HTERT RPE-1 (cell line): ENCODE data around the gene GPR37.

Source experiments
- in situ Hi-C: fragments of 300-500 bp; cut with MboI; formaldehyde crosslinking; loops from 4 replicates; pipeline ENCODE4 v1.14.3; 2020; ENCODE audit warnings: low sequenced_read_pairs

Gene GPR37

DNA sequence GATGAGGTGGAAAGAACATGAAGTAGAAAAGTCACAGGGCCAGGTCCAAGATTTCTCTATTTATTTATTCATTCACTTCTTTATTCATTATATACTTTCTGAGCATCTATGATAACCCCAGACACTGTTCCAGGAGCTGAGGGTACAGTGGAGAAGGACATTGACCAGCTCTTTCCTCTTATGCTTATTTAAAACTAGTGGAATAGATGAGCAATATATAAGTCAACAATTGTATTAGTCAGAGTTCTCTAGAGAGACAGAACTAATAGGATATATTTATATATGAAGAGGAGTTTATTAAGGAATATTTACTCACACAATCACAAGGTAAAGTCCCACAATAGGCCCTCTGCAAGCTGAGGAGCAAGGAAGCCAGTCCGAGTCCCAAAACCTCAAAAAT, 15.0 kb upstream of the GPR37 start:
- in situ Hi-C loops: no loop called here

DNA sequence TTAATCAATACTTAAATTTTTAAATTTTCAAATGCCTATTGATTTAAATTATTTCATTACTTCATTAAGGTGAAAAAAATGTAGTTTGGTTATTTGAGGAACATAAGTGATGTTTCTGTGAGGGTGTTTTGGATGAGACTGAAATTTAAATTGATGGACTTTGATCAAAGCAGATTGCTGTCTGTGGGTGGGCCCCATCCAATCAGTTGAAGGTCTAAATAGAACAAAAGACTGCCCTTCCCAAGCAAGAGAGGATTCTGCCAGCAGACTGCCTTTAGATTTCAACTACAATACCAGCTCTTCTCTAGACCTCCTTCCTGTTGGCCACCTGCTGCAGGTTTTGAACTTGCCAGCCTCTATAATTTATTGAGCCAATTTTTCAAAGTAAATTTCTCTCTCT, 14.5 kb upstream of the GPR37 start:
- in situ Hi-C loops: no loop called here

DNA sequence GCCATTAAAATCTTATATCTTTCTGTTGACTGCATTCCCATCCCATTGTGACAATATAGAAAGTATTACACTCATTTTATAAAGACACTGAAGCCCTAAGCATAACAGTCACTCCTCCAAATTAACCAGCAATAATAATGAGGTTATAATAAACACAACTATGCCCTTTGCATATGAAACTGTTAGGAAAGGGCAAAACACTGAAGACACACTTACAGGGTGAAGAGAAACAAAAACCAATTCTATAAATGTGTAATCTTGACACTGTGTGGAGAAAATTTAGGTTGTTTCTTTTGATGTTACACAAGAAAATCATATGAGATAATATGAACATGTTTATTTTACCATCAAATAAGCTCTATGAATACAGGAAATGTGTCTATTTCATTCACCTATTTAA, 14.0 kb upstream of the GPR37 start:
- in situ Hi-C loops: no loop called here

DNA sequence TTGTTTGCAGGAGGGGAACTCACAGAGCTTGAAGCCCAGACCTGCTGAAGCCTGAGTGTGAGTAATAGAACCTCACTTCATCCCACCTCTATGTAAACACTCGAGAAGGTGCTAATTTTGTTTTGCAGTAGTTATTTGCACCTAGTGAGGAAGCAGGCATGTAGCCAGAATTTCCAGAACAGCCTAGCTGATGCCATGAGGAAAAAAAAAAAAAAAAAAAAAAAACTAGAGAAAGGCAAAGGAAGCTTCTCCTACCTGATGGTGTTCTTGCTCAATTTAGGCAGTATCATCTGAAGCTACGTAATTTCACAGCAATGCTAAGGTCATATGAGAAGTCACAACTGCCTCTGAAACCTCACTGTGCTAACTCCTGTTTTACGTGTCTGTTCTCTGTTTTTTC, 13.6 kb upstream of the GPR37 start:
- in situ Hi-C loops: no loop called here

DNA sequence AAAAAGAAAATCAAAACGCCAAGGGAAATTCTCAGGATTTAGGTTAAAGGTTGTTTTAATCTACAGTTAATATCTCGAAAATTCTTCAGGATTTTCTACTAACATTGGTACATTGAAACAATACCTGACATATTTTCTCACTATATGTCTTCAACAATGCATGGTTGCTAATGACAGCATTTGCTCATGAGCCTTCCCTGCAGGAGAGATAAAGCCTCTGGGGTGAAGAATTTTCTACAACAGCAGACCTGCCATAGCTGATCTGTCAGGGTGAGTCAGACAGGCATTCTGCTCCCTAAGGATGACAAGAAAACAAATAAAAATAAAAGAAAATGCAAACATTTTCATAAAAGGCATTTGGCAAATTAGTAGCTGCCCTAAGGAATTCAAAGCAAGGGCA, 11.7 kb upstream of the GPR37 start:
- in situ Hi-C loops: no loop called here

DNA sequence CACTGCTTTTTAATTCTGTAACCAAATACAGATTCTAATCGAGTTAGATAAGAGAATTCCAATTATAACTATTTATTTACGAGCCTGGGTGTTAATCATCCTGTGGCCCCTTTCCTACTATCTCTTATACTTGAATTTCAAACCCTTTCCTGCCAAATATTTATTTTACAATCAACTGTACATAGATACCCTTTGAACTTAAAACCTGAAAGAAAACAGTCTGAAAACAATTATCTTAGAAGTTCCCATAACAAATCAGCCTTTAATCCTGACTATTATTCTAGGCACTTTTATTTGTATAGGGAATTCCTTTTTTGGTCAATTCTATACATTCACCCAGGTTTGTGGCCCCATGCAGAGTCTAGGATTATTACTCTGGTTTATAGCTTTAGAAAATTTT, 10.6 kb upstream of the GPR37 start:
- in situ Hi-C loops: no loop called here

DNA sequence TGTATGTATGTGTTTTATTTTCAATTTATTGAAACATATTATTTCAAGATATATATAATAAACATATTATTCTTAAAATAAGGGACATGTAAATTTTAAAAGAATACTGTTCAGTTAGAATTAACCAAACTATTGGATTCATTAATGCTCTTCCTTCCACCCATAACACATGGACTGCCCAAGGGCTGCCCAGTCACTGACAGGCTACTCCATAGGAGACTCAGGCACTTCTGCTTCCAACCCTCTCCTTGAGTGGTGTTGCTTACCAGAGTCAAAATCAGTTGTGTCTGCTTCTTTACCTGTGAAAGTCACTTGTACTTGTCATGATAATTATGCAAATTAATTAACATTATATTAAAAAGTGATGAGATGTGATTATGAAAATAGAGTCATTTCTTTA, 9.8 kb upstream of the GPR37 start:
- in situ Hi-C loops: no loop called here

DNA sequence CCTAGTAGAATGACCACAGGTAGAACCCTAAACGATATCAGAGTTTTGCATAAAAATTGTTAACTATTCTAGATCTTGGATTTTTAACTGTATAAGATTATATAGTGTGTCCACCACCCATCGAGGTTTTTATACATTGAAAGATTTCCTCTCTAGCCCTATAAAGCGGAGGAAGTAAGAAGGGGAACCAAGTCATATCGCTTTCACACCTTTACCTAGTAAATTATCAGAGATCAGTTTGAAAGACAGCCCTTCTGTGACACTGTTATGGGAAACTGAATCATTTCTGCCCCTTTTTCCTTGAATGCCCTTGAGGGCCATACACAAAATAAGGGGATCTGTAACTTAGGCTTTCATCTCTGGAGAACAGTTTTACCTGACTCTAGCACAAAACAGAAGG, 8.3 kb upstream of the GPR37 start:
- in situ Hi-C loops: no loop called here

DNA sequence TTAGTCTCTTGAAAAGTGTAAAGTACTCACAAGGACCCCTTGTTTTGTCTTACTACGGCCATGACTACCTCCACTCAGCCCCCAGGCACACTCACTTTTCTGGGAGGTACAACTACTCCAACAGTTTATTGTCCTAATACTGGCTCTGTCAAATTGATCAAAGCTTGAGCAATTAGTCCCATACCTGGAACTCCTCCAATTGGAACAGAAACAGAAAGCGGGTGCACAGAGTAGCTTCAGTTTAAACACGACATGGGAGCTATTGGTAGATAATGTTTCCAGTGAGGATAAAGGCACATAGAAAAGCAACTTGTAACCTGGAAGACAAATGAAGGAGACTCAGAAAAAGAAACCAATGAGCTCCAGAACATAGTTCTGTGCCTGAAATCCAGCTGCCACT, 7.7 kb upstream of the GPR37 start:
- in situ Hi-C loops: no loop called here

DNA sequence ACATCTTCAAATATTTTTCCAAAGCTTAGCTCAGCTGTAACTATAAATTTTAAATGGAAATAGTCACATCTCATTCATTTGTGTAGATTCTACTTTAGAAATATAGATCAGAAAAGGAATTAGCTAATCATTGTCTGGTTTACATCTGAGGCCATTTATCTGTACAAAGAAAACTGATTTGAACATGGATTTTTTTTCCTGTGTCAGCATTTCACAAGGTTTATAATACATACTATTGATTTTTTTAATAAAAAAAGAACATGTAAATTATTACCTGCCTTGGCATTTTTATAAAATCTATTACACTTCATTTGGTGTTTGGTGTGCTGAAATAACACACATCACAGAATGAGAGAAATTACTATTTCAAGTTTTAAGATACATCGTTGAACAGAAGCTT, 3.5 kb upstream of the GPR37 start:
- in situ Hi-C loops: no loop called here

DNA sequence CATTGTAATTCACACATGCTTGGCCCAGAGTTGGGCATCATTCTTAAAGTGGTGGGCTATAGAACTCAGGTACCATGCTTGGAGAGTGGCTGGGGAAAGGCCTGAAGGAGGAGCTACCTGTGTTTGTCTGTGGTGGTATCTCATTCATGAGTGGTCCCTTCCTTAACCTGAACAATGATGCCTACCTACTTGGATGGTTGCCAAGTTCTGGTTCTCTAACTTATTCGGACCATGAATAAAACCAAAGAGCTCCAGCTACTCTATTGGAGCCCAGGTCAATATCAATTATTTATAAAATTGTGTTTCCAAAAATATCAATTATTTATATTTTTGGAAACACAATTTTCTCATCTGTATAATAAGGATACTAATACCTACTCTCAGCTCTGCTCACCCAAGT, 2.9 kb upstream of the GPR37 start:
- in situ Hi-C loops: no loop called here

DNA sequence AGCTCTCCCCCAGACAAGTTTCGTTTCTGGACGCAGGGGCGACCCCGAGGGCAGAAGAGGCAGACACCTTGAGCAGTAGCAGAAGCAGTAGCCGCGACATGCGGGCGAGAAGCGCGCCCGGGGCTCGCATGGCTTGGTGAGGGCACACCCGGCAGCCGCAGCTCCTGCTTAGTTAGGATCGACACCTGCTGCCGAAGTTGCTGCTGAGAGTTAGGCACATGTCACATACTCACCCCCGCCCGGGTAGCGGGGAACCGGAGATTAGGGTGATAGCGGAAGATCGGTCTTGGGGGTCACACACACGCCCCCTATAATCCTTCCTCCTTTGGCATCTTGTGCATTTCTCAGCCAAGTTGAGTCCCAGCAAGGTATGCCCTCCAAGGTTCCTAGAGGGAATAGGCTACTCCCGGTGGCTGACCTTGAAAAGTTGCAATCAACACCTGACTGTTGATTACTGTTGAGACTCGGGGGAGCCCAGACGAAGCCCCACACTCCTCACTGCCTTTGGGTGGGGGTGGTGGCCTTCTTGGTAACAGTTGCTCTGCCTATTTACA, 668 bp downstream of the GPR37 start:
- in situ Hi-C loops: no loop called here

DNA sequence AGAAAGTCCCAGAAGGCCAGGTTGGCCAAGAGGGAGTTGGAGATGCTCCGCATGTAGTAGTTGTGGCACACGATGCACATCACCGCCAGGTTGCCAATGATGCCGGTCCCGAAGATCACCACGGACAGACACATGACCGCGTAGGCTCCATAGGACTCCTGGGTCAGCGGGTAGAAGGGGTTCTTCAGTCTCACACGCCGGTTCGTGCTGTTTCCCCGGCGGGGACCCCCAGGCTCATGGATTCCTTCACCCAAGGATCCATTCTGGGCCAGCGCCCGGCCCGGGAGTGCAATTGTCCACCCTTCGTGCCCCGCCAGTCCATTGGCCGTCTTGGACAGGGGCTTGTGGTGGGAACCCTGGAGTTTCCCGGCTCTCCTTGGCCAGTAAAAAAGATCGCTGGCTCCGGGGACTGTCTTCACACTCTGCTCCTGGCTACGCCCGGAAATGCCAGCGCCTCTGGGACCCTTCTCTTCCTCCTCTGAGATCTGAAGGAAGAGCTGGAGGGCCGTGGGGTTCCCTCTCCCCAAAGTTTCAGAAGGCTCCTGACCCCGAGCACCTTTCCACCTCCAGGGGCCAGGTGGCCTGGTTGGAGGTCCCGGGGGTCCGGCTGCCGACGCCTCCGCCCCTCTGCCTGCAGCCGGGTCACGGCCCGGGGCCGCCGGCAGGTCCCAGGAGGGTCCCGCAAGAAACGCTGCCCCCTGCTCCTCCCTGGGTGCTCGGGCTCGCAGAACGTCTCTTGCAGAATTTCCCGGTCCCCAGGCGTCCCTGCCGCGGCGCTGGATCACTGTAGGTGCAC, 1.3 kb downstream of the GPR37 start:
- in situ Hi-C loops: no loop called here

DNA sequence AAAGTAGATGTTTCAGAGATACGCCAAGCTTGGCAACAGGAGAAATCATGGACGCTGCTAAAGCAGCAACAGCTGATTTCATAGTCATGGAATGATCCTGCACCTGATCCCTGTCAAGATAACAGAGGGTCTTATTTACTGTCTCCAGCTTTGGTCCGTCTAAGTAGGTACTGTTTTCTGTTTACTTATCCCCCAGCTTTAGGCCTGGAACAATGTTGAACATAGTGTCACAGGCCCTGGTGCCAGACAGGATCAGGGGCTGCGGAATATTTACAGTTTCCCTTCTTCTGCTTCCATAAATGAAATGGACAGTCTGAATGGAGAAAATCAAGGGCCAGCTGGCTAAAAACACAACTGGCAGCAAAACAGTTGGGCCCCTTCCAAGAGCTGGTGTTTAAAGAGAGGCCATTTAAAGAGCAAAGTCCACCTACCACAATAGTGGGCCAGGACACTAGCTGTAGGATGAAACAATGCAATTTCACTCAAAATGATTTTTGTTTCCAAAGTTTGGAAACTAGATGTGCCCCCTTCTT, 2.9 kb downstream of the GPR37 start:
- in situ Hi-C loops: no loop called here

DNA sequence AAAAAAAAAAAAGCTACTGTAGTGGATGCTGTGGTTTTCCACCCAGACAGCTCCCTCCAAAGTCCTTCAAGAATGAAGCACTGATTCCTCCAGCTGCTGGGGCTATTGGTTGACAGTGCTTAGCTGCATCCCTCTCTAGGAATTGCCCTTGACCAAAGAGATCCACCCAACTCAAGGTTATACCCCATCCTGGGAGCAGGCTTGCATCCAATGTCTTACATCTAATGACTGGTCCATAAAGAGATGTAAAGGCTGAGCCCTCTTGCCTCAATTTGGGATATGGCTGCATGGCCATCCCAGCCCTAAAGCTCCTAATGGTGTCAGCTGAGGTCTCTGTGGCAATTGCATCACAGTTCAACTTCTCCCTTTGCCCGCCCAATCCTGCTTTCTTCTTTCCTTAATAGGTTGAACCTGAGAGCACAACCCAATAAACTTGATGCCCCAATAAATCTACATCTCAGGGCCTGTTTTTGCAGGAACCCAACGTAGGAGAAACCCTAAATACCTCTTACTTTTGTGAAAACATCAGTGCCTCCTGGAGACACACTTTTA, 4.4 kb downstream of the GPR37 start:
- in situ Hi-C loops: no loop called here

DNA sequence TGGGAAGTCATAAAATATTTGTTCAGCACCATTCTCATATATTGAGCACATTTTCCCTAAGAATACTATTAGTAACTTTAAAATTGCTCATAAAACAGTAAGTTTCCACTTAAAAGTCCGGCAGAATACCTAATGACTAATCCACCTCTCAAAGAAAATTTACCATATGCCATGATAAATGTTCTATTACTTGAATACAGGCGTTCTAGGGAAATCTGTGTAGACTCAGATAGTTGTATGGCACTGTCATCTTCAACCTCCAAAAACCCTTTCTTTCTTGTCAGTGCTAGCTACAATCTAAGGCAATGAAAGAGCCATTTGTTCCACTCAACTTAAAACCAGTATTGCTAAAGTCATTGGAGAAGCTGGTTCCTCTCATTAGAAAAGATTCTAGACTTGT, 7.3 kb downstream of the GPR37 start:
- in situ Hi-C loops: no loop called here

DNA sequence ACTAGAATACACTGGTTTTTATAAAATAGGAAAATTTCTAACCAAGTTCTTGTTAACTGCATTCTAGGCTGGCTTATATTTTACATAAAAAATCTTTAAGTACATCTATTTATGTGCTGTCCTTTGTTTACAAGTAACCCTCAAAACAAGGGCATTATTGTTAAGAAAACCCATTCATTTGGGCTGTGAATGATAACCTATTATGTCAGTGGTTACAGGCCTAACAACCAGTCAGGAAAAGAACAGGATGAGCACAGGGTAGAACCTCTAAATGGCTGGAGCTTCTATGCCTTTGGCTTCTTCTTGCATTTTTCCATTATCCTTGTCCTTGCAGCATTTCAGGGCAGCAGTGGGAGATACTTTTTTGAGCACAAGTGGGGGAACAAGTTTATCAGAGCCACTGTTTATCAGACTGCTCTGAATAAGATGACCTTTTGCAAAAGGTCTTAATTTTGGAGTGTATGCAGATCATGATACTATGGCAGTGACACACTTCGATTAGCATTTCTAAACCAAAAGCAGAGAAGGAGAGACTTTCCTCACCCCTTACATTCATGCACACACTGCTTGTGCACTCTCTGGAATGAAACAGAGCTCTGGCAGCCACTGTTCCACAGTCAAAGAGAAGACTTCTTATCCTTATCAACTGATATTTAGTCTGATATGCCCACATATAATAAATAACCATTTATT, 10.9 kb downstream of the GPR37 start:
- in situ Hi-C loops: no loop called here

DNA sequence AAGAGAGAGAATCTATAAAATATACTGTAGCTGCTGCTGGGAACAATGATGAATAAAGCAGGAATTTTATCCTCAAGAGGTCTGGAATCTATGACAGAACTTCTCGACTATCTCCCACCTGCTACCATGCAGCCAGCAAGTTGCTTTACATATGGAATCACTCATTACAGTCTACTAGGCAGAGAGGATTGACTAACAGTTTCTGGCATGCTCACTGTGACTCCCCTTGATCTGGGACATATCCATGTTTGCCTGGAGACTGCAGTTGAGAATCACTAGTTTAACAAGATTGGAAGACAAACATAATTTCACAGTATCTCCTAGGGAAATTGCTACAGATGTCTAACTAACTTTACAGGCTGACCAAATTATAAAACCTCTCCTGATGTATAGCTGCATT, 13.3 kb downstream of the GPR37 start:
- in situ Hi-C loops: no loop called here

DNA sequence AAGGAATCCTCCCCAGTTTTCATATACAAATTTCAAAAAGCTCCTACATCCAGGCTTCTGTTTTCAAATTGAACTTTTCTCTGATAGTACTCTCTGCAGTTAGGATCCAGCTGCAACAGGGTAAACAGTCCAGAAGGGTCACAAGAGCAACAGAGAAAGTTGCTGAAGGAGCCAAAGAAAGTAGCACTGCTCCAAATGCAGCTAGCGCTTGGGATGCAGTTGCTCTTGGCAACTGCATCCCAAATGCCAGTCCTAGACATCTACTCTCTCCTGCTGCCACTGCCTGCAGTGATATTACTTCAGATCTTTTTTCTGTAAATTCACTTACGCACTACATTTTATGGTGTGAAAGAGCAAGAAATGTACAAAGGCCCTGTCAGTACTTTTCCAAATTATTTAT, 14.6 kb downstream of the GPR37 start:
- in situ Hi-C loops: no loop called here

DNA sequence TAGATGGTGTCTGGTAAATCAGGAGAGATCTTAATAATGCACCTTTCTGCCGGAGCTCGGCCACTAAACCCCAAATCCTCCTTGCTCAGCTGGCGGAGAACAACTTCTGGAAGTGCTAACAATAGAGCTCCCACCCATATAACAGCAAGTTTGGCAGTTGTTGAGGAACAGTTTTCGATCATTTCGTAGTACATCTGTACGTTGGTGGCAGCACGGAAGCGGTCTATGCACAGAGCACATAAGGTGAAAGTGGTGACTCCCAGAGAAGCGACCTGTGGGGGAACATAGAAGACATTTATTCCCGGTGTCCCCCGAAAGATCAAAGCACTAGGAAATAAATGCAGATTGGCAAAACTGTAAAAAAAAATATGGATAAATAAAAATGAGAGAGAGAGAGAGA, 18.5 kb downstream of the GPR37 start:
- in situ Hi-C loops: no loop called here

DNA sequence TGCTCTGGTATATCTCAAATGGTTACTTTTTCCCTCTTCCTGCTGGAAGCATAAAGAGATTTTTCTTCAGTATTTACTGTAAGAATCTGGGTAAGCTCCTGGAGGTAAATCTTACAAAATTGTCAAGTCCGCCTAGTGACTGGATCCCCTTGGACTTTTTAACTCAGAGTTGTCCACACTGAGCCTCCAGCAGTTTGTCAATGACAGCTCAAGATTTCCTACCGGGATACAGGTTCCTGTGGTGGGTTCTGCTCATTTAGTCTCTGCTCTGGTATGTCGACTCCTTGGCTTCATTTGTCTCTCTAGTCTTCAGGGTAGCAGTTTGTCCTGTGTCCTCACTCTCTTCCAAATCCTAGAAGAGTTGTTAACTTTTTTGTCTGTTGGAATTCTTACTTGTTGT, 27.0 kb downstream of the GPR37 start:
- in situ Hi-C loops: no loop called here

DNA sequence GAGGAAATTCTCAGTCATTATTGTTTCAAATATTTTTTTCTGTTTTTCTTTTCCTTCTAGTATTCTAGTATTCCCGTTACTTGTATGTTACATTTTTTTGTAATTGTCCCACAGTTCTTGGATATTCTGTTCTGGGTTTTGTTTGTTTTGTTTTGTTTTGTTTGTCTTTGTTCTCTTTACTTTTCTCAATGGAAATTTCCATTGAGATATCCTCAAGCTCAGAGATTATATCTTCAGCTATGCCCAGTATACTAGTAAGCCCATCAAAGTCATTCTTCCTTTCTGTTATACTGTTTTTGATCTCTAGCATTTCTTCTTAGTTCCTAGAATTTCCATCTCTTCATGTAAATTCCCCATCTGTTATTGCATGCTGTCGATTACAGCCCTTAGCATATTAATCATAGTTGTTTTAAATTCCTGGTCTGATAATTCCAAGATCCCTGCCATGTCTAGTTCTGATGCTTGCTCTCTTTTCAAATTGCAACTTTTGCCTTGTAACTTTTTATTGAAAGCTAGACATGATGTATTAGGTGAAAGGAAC, 27.8 kb downstream of the GPR37 start:
- in situ Hi-C loops: no loop called here
